Large intestine (tissue), 3 donors: Measurements from ENCODE around the gene LDB2. TPM values are rescaled to one million over a fixed set of nuclear protein-coding genes. Genes with fewer than 3 reads are reported as not detected.

Experiments used
- DNase-seq, 2 donors: peaks; one replicate each; pipeline versions ENCODE4 v3.0.0 to v3.0.0-alpha.2; 2013
- H3K27ac ChIP-seq: one replicate; pipeline ENCODE4 v1.5.1; 2013; ENCODE audit warnings: low read length
- H3K27me3 ChIP-seq: 2 replicates; pipeline ENCODE4 v1.6.1; 2013; ENCODE audit warnings: low read length; ENCODE audit not compliant: control insufficient read depth, insufficient read depth
- H3K36me3 ChIP-seq: 2 replicates; pipeline ENCODE4 v1.6.1; 2013; ENCODE audit warnings: low read length; ENCODE audit not compliant: control insufficient read depth, insufficient read depth
- H3K4me1 ChIP-seq: one replicate; pipeline ENCODE4 v1.6.1; 2013; ENCODE audit warnings: low read length; ENCODE audit not compliant: control insufficient read depth, insufficient read depth
- H3K4me3 ChIP-seq: one replicate; pipeline ENCODE4 v1.5.1; 2013; ENCODE audit warnings: low read length
- H3K9me3 ChIP-seq: one replicate; pipeline ENCODE4 v1.6.1; 2013; ENCODE audit warnings: mild to moderate bottlenecking, low read depth, low read length, moderate library complexity; ENCODE audit not compliant: control insufficient read depth
- WGBS: methylation state at CpG from one replicate; pipeline ENCODE4 v1.1.5; 2013; ENCODE audit warnings: low lambda C conversion rate; ENCODE audit not compliant: insufficient coverage; 5-methylcytosine and 5-hydroxymethylcytosine counted together
- polyA plus RNA-seq: library from polyadenylated mRNA; unstranded; fragments of 120-200 nt; gene quantifications from one replicate; pipeline ENCODE4 v1.2.1, GENCODE V29; 2013

LDB2 gene
- polyA plus RNA-seq, 1 donor, result 17.2 TPM

DNA sequence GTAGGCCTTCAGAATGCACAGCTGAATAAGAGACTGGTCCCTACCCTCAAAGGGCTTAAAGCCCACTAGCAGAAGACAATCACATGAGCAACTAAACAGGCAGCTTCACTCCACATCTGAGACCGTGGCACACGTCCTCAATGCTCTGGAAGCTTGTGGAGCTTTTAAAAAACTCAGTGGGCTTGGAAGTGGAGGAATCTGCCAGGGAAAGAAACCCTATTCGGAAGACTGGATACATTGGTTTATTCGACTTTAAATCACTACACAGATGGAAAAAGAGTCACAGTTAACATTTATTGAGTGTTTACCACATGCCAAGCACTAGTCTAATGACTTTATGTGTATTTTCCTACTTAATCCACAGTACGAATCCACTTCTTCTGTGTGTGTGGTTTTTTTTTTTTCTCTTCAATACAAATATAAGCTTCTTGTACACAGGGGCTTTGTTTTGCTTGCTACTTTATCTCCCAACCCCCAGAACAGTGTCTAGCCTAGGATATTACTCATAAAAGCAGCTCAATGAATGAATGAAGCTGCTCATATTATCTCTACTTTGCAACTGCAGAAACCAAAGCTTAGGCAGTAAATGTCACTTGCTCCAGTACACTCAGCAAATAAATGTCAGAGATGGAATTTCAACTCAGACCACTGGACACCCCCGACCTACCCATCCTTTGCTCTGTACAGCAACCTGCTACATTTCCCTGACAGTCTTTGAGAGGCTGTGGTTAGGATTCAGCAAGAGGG lies 137.7 kb downstream of the LDB2 start:
- H3K4me1 ChIP-seq, result no peaks in the 10 kb centered on the region
- H3K9me3 ChIP-seq, result no peaks in the 10 kb centered on the region
- no peaks in the 10 kb centered on the region for H3K27me3 ChIP-seq
- no peak overlapping the region for H3K27ac ChIP-seq
- no peak for DNase-seq
- H3K4me3 ChIP-seq, result no peak overlapping the region
- WGBS, result no CpG with 5 or more reads among the region's 6 CpGs
- H3K36me3 ChIP-seq, result no peaks in the 10 kb centered on the region

DNA sequence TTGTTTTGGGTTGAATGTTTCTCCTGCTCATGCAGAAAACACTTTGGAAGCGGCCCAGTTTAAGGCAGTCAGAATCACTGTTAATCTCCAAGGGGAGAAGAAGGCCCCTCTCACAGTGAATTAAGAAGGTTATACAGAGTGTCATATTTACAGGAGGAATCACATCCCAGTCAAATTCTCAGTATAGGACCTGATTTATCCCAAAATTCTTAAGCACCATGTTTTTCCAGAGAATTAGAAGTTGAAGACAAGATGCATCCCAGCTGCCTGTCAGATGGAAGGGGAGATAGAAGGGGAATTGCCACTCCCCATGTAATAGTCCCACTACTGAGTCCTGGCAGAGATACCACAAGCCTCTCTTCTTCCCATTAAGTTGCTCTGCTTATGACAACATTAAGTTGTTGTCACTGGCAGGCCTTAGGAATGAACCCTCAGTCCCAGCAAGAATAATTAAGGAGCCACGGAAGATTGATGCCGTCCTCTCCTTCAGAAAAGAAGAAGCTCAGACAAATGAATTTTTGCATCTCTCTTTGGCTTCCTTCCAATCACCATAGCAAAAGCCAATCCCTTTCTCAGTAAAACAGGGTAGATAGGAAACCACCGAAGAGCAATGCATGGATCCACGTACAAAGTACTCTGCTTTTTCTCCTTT lies 138.4 kb downstream of the LDB2 start:
- no CpG with 5 or more reads among the region's 5 CpGs for WGBS
- Histone ChIP-seq H3K4me1 (no peaks in the 10 kb centered on the region), H3K27ac (no peak overlapping the region)

DNA sequence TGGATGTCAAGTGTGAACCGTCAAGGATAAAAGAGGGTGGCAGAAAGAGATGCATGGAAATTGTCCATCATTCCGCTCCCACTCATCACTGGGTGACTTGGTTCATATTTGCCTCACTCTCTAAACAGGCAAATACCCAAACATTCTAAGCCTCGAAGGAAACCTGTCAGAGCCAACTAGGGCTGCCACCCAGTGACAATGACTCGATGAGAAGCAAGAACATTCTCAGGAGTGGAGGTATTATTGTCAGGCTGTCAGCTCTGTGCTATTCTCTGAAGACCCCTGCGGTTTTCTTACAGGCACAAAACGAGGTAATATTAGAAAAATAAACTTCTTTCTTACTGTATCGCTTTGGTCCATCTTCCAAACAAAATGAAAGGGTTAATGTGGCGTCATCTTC lies 139.6 kb downstream of the LDB2 start:
- no peak for DNase-seq
- H3K27me3 ChIP-seq, result no peaks in the 10 kb centered on the region
- no peaks in the 10 kb centered on the region for H3K36me3 ChIP-seq
- H3K4me1 ChIP-seq, result no peaks in the 10 kb centered on the region
- H3K4me3 ChIP-seq, result no peak overlapping the region
- no peaks in the 10 kb centered on the region for H3K9me3 ChIP-seq
- no peak overlapping the region for H3K27ac ChIP-seq
- WGBS, result 60% methylated on average over 2 of the region's 8 CpGs

More for the DNA sequence above, 138.4 kb downstream of the LDB2 start:
- Histone ChIP-seq H3K4me3 (no peak overlapping the region), H3K36me3 (no peaks in the 10 kb centered on the region), H3K27me3 (no peaks in the 10 kb centered on the region), H3K9me3 (no peaks in the 10 kb centered on the region)
- DNase-seq, result no peak

DNA sequence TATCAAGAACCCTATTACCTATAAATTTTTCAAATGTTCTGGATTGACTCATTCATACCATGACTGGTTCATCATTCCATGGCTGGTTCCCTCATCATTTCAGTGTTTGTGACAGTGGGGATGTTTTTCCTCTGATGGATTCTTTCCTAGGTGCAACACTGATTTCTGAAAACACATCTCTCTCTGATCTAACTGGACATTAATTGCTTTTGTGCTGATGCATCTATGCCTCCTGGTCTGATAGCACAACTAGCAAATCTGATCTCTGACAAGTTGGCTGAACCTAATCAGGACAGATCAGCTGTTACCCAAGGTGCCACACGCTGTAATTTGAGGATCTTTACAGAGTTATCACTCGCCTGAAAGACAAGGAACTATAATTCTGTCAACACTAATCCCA lies 140.2 kb downstream of the LDB2 start:
- DNase-seq, result no peak
- Histone ChIP-seq H3K9me3 (no peaks in the 10 kb centered on the region), H3K4me1 (no peaks in the 10 kb centered on the region), H3K36me3 (no peaks in the 10 kb centered on the region), H3K4me3 (no peak overlapping the region), H3K27ac (no peak overlapping the region), H3K27me3 (no peaks in the 10 kb centered on the region)
- no CpG with 5 or more reads among the region's 2 CpGs for WGBS

DNA sequence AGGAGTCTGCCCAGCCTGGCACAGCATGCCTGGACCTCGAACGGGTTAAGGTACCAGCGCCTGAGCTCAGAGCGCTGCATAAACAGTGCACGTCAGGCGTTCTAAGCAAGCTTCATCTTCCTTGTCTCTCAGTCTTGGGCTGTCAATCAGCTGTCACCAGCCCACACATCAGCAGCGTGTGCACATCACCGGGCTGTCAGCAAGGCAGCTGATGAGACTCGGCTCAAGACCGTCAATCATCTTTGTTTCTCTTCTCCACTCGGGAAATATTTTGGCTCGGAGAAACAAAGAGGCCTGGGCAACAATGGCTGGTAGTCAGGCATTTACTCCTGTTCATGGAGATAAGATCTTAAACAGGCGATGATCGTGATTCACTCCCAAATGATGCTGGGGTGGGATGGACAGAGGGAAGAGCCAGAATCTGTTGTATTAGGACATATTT lies 141.3 kb downstream of the LDB2 start:
- Histone ChIP-seq H3K27ac (no peak overlapping the region), H3K27me3 (no peaks in the 10 kb centered on the region), H3K36me3 (no peaks in the 10 kb centered on the region), H3K9me3 (no peaks in the 10 kb centered on the region), H3K4me3 (no peak overlapping the region), H3K4me1 (no peaks in the 10 kb centered on the region)
- no peak for DNase-seq
- WGBS, result 83% methylated on average over 2 of the region's 14 CpGs

DNA sequence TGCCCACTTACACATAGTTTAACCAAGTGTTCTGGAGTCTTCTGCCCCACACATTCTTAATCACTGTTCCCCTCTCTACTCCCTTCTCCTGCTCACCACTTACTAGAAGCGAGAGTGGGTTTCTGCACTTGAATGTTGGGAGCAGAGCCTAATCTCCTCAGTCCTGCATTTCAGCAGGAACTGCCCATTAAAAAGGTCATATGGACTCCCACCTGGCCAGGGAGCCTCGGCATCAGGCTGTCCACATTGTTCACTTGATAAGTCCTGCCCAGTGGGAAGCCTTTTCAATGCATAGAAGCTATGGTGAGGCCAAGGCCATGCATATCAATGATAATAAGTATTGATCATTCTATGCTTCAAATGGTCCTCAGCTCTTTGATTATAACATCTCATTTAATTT lies 144.3 kb downstream of the LDB2 start:
- no peaks in the 10 kb centered on the region for H3K36me3 ChIP-seq
- no peaks in the 10 kb centered on the region for H3K9me3 ChIP-seq
- no peaks in the 10 kb centered on the region for H3K27me3 ChIP-seq
- no peaks in the 10 kb centered on the region for H3K4me1 ChIP-seq
- no peak for DNase-seq
- no peak overlapping the region for H3K4me3 ChIP-seq
- H3K27ac ChIP-seq, result no peak overlapping the region
- WGBS, result no CpG with 5 or more reads among the region's 2 CpGs

DNA sequence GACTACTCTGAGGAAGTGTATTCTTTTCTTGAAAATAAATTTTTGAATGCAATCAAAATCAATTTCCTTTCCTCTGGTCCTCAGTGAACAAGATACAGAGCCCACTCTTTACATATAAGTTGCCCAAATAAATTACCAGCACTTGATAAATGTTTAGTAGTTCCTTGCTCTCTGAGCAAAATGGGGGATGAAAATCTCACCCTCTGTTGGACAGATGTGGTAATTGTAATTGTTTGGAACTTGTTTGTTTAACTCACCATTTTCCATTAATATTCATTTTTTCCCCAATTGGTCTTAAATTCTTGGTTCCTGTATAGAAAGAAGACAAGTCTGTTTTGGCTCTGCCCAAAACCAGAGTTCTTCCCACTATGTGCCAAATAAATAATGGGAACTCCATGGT lies 146.3 kb downstream of the LDB2 start:
- Histone ChIP-seq H3K27ac (no peak overlapping the region), H3K4me3 (no peak overlapping the region), H3K4me1 (no peaks in the 10 kb centered on the region), H3K9me3 (no peaks in the 10 kb centered on the region), H3K36me3 (no peaks in the 10 kb centered on the region), H3K27me3 (no peaks in the 10 kb centered on the region)
- no peak for DNase-seq

DNA sequence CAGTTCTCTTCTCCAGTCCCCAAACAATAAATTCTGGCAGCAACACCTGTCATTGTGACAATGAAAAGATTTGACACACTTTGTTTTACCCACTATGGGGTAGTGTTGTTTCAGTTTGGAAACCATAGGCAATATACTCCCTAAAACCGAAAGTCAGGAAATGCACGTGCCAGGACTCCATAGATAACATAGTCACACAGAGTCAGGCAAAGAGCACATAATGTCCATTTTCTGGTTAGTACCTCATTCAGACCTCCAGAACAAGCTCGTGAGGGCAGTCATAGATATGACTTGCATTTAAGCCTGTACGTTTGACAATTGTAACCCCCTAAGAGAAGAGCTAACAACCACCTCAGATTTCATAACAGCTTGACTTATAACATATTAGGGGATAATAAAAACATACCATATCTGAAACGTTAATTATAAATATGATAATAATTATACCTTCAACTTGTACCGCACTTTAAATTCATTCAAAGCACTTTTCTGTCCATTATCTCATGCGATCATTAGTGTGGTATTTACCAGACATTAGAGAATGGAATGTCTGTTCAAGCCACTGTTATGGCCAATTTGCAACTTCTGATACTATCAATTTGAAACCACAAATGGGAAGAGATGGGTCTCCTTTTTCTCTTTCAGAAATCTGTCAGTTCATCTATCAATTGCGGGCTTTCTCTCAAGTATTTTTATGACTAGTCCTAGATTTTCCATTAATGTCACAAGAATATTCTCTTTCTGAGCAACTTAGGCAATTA lies 147.4 kb downstream of the LDB2 start:
- no peaks in the 10 kb centered on the region for H3K9me3 ChIP-seq
- no peaks in the 10 kb centered on the region for H3K27me3 ChIP-seq
- no peaks in the 10 kb centered on the region for H3K36me3 ChIP-seq
- 68% methylated on average over 6 of the region's 8 CpGs for WGBS
- H3K4me1 ChIP-seq, result no peaks in the 10 kb centered on the region
- no peak overlapping the region for H3K27ac ChIP-seq
- DNase-seq, result no peak
- no peak overlapping the region for H3K4me3 ChIP-seq

DNA sequence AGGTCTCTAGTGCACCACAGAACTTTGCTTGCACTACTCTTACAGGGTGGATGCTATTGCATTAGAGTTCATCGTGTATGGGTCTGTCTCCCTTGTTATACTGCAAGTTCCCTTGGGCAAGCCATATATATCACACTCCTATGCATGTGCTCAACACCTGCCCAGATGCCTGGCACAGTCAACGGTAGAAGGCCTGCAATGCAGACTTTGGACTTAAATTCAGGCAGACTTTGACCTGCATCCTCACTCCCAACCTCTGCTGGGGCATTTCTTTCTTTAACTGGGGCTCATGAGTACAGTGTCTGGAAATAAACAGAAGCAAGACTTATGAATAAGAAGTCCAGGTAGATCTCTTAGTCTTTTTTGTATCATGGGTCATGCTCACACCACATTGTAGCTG lies 148.2 kb downstream of the LDB2 start:
- Histone ChIP-seq H3K9me3 (no peaks in the 10 kb centered on the region), H3K4me1 (no peaks in the 10 kb centered on the region), H3K4me3 (no peak overlapping the region), H3K27me3 (no peaks in the 10 kb centered on the region), H3K36me3 (no peaks in the 10 kb centered on the region), H3K27ac (no peak overlapping the region)
- no peak for DNase-seq
- no CpG with 5 or more reads among the region's 2 CpGs for WGBS

DNA sequence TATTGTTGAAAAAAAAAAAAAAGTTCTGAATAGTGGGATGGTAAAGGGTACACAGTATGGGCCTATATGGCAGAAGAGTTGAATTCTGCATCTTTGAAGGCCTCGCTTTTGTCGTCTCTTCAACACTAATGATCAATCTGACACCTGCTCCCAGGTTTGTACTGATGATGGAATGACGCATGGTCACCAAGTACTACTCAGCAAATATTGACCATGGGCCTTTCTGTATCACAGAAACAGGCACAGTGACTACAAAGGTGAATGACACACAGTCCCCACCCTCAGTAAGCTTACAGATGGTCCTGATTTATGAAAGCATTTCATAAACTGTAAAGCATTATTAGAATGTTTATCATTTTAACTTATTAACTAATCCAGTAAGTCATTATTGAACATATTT lies 152.6 kb downstream of the LDB2 start:
- Histone ChIP-seq H3K4me3 (no peak overlapping the region), H3K9me3 (no peaks in the 10 kb centered on the region), H3K27ac (no peak overlapping the region), H3K4me1 (no peaks in the 10 kb centered on the region), H3K27me3 (no peaks in the 10 kb centered on the region), H3K36me3 (no peaks in the 10 kb centered on the region)
- no peak for DNase-seq
- WGBS, result no CpG with 5 or more reads among the region's 3 CpGs
